BLaER1 treated with 17β-estradiol and CSF1 and Interleukin-3, amounts not matched to agents 10 nM and 100 nM (cell line): ENCODE data around the gene PROSER2.

Source experiments
- H3K27ac ChIP-seq, 11 experiments: shearing (Covaris generic); formaldehyde crosslinking; 2 replicates each; pipeline ENCODE4 v1.8.1; 2022
- H3K27me3 ChIP-seq, 11 experiments: shearing (Covaris generic); formaldehyde crosslinking; 2 replicates each; pipeline ENCODE4 v1.8.1; 2022
- H3K36me3 ChIP-seq, 11 experiments: shearing (Covaris generic); formaldehyde crosslinking; 2 replicates each; pipeline ENCODE4 v1.8.1; 2022
- H3K4me1 ChIP-seq, 10 experiments: shearing (Covaris generic); formaldehyde crosslinking; 2 replicates each; pipeline ENCODE4 v1.8.1; 2022
- H3K4me2 ChIP-seq, 11 experiments: shearing (Covaris generic); formaldehyde crosslinking; 2 replicates each; pipeline ENCODE4 v1.8.1; 2022
- H3K4me3 ChIP-seq, 10 experiments: shearing (Covaris generic); formaldehyde crosslinking; 2 replicates each; pipeline ENCODE4 v1.8.1; 2022
- H3K9ac ChIP-seq, 11 experiments: shearing (Covaris generic); formaldehyde crosslinking; 2 replicates each; pipeline ENCODE4 v1.8.1; 2022
- H3K9me3 ChIP-seq, 11 experiments: shearing (Covaris generic); formaldehyde crosslinking; replicated peaks in 1 of 11; 2 replicates each; pipeline ENCODE4 v1.8.1; 2022
- H4K20me1 ChIP-seq, 11 experiments: shearing (Covaris generic); formaldehyde crosslinking; 2 replicates each; pipeline ENCODE4 v1.8.1; 2022
- Cebpa-rat ChIP-seq, 11 experiments: shearing (Covaris generic); IDR thresholded peaks; 2 replicates each; pipeline ENCODE4 v1.8.1; 2022

Gene PROSER2

GRCh38 chr10:11880151-11881029 is 57.2 kb downstream of the PROSER2 start:
- Histone ChIP-seq H3K4me3 (no peak overlapping the region), H3K4me2 (no peak overlapping the region), H4K20me1 (no peaks in the 10 kb centered on the region), H3K9me3 (no peaks in the 10 kb centered on the region), H3K27me3 (no peaks in the 10 kb centered on the region), H3K4me1 (peaks cover 22 to 62% (median 45%) of the 10 kb centered on the region in 10 experiments), H3K9ac (no peak overlapping the region), H3K36me3 (no peaks in the 10 kb centered on the region), H3K27ac (no peak overlapping the region)
- TF ChIP-seq Cebpa-rat (IDR thresholded peaks at IDR 0.05) = no peak

GRCh38 chr10:11881030-11881476 is 57.9 kb downstream of the PROSER2 start:
- peaks cover 25 to 60% (median 42%) of the 10 kb centered on the region in 10 experiments for H3K4me1 ChIP-seq
- H3K27ac ChIP-seq = no peak overlapping the region
- no peak overlapping the region for H3K9ac ChIP-seq

GRCh38 chr10:11881477-11882417 is 58.6 kb downstream of the PROSER2 start:
- Histone ChIP-seq H3K27ac (no peak overlapping the region), H3K4me2 (peak overlapping the region in 10 of 11 experiments; percentile 8 to 68 (median 40); a peak in 16 of 22 replicates), H3K27me3 (no peaks in the 10 kb centered on the region), H3K4me1 (peaks cover 25 to 60% (median 44%) of the 10 kb centered on the region in 10 experiments), H3K9ac (no peak overlapping the region), H3K9me3 (no peaks in the 10 kb centered on the region), H4K20me1 (no peaks in the 10 kb centered on the region), H3K36me3 (no peaks in the 10 kb centered on the region), H3K4me3 (no peak overlapping the region)
- no peak for TF ChIP-seq Cebpa-rat (IDR thresholded peaks at IDR 0.05)

More at GRCh38 chr10:11881030-11881476, 57.9 kb downstream of the PROSER2 start:
- no peak overlapping the region for H3K4me2 ChIP-seq
- no peaks in the 10 kb centered on the region for H3K27me3 ChIP-seq
- H3K36me3 ChIP-seq = no peaks in the 10 kb centered on the region
- TF ChIP-seq Cebpa-rat (IDR thresholded peaks at IDR 0.05) = no peak
- no peaks in the 10 kb centered on the region for H4K20me1 ChIP-seq
- no peak overlapping the region for H3K4me3 ChIP-seq
- H3K9me3 ChIP-seq = no peaks in the 10 kb centered on the region

GRCh38 chr10:11882646-11883375 is 59.7 kb downstream of the PROSER2 start:
- no peaks in the 10 kb centered on the region for H3K36me3 ChIP-seq
- no peaks in the 10 kb centered on the region for H4K20me1 ChIP-seq
- H3K27me3 ChIP-seq = no peaks in the 10 kb centered on the region
- peaks cover 23 to 58% (median 43%) of the 10 kb centered on the region in 10 experiments for H3K4me1 ChIP-seq
- TF ChIP-seq Cebpa-rat (IDR thresholded peaks at IDR 0.05) = no peak
- H3K9ac ChIP-seq = no peak overlapping the region
- H3K4me3 ChIP-seq = no peak overlapping the region
- H3K27ac ChIP-seq = no peak overlapping the region
- H3K9me3 ChIP-seq = no peaks in the 10 kb centered on the region
- peak overlapping the region; percentile 8 to 68 (median 39); a peak in 21 of 22 replicates for H3K4me2 ChIP-seq

- no peaks in the 10 kb centered on the region for H3K36me3 ChIP-seq
These were observed 61.7 kb downstream of the PROSER2 start for GRCh38 chr10:11884706-11885423.

GRCh38 chr10:11885437-11886137 is 62.4 kb downstream of the PROSER2 start:
- Histone ChIP-seq H4K20me1 (no peaks in the 10 kb centered on the region), H3K4me1 (peaks cover 23 to 45% (median 41%) of the 10 kb centered on the region in 10 experiments), H3K9me3 (no peaks in the 10 kb centered on the region), H3K27ac (no peak overlapping the region), H3K27me3 (no peaks in the 10 kb centered on the region), H3K4me3 (no peak overlapping the region), H3K9ac (no peak overlapping the region), H3K4me2 (peak overlapping the region in 9 of 11 experiments; percentile 71 to 82 (median 77); a peak in 15 of 22 replicates), H3K36me3 (no peaks in the 10 kb centered on the region)
- TF ChIP-seq Cebpa-rat (IDR thresholded peaks at IDR 0.05) = no peak

More at GRCh38 chr10:11884706-11885423, 61.7 kb downstream of the PROSER2 start:
- Histone ChIP-seq H4K20me1 (no peaks in the 10 kb centered on the region), H3K4me2 (no peak overlapping the region), H3K4me3 (no peak overlapping the region), H3K27ac (no peak overlapping the region), H3K9me3 (no peaks in the 10 kb centered on the region), H3K9ac (no peak overlapping the region), H3K27me3 (no peaks in the 10 kb centered on the region), H3K4me1 (peaks cover 23 to 47% (median 41%) of the 10 kb centered on the region in 10 experiments)
- no peak for TF ChIP-seq Cebpa-rat (IDR thresholded peaks at IDR 0.05)

- Histone ChIP-seq H3K4me1 (peaks cover 23 to 48% (median 44%) of the 10 kb centered on the region in 10 experiments), H3K27me3 (no peaks in the 10 kb centered on the region), H3K36me3 (no peaks in the 10 kb centered on the region), H4K20me1 (no peaks in the 10 kb centered on the region), H3K27ac (no peak overlapping the region), H3K4me3 (no peak overlapping the region), H3K9ac (peak overlapping the region in 3 of 11 experiments; percentile 44 to 50 (median 48); a peak in 1 of 22 replicates), H3K4me2 (peak overlapping the region in 9 of 11 experiments; percentile 71 to 82 (median 77); a peak in 18 of 22 replicates), H3K9me3 (no peaks in the 10 kb centered on the region)
- no peak for TF ChIP-seq Cebpa-rat (IDR thresholded peaks at IDR 0.05)
These were observed 63.0 kb downstream of the PROSER2 start for GRCh38 chr10:11886138-11886474.
